T-helper 2 cell treated with Interferon-gamma antibody and Interleukin-4, amounts not matched to agents 5 μg/mL and 100 μg/mL, for 36 hours (primary cell): ENCODE results near the gene NGEF.

Source experiments
- DNase-seq: peaks from one replicate; pipeline ENCODE4 v3.0.0; 2021; ENCODE audit warnings: low spot score
- H3K27ac Mint-ChIP-seq: one replicate; pipeline ENCODE4 v1.8.0; 2021; ENCODE audit warnings: mild to moderate bottlenecking, mixed read lengths
- H3K27me3 Mint-ChIP-seq: one replicate; pipeline ENCODE4 v1.8.0; 2021; ENCODE audit warnings: low read depth, mixed read lengths
- H3K36me3 Mint-ChIP-seq: one replicate; pipeline ENCODE4 v1.8.0; 2021; ENCODE audit warnings: low read depth, mixed read lengths
- H3K4me1 Mint-ChIP-seq: one replicate; pipeline ENCODE4 v1.8.0; 2021; ENCODE audit warnings: low read depth, mixed read lengths
- H3K4me3 Mint-ChIP-seq: one replicate; pipeline ENCODE4 v1.8.0; 2022; ENCODE audit warnings: mild to moderate bottlenecking, moderate library complexity, mixed read lengths
- H3K9me3 Mint-ChIP-seq: one replicate; pipeline ENCODE4 v1.8.0; 2021; ENCODE audit warnings: mixed read lengths

NGEF gene

DNA sequence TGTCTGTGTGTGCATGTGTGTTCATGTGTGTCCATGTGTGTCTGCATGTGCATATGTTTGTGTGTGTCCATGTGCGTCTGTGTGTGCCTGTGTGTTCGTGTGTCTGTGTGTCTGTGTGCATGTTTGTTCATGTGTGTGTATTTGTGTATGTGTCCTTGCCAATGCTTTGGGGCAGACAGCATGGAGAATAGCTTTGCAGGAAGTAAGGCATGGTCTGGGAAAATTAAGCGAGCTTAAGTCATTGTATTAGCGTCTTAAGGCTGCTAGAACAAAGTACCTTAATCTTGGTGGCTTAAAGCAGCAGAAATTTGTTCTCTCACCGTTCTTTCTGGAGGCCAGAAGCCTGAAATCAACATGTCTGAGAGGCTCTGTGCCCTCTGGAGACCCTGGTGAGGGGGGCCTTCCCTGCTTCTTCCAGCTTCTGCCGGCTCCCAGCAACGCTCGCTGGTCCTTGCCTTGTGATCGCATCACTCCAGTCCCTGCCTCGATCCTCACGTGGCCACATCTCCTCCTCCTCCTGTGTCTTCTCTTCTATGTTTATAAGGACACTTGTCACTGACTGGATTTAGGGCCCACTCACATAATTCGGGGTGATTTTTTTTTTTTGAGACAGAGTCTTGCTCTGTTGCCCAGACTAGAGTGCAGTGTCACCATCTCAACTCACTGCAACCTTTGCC, 23.2 kb upstream of the NGEF start:
- no peaks in the 10 kb centered on the region for H3K27me3 Mint-ChIP-seq
- DNase-seq = no peak
- H3K9me3 Mint-ChIP-seq = no peaks in the 10 kb centered on the region
- H3K4me3 Mint-ChIP-seq = no peak overlapping the region
- H3K36me3 Mint-ChIP-seq = no peaks in the 10 kb centered on the region
- H3K27ac Mint-ChIP-seq = no peak overlapping the region
- H3K4me1 Mint-ChIP-seq = no peaks in the 10 kb centered on the region

DNA sequence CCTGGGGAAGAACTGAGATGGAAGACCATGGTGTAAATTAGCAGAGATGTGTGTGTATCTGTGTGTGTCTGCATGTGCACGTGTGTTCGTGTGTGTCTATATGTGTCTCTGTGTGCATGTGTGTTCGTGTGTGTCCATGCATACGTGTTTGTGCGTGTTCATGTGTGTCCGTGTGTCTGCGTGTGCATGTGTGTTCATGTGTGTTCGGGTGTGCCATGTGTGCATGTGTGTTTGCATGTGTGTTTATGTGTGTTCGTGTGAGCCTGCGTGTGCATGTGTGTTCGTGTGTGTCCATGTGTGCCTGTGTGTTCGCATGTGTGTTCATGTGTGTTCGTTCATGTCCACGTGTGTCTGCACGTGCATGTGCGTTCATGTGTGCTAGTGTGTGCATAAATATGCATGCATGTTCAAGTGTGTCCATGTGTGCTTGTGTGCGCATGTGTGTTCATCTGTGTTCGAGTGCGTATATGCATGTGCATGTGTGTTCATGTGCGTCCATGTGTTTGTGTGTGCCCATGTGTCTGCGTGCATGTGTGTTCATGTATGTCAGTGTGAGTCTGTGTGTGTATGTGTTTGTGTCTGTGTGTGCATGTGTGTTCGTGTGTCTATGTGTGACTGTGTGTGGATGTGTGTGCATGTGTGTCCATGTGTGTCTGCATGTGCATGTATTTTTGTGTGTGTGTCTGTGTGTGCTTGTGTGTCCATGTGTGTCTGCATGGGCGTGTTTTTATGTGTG, 22.5 kb upstream of the NGEF start:
- DNase-seq = no peak
- Mint-ChIP-seq H3K9me3 (no peaks in the 10 kb centered on the region), H3K27me3 (no peaks in the 10 kb centered on the region), H3K27ac (no peak overlapping the region), H3K4me3 (no peak overlapping the region), H3K4me1 (no peaks in the 10 kb centered on the region), H3K36me3 (no peaks in the 10 kb centered on the region)

DNA sequence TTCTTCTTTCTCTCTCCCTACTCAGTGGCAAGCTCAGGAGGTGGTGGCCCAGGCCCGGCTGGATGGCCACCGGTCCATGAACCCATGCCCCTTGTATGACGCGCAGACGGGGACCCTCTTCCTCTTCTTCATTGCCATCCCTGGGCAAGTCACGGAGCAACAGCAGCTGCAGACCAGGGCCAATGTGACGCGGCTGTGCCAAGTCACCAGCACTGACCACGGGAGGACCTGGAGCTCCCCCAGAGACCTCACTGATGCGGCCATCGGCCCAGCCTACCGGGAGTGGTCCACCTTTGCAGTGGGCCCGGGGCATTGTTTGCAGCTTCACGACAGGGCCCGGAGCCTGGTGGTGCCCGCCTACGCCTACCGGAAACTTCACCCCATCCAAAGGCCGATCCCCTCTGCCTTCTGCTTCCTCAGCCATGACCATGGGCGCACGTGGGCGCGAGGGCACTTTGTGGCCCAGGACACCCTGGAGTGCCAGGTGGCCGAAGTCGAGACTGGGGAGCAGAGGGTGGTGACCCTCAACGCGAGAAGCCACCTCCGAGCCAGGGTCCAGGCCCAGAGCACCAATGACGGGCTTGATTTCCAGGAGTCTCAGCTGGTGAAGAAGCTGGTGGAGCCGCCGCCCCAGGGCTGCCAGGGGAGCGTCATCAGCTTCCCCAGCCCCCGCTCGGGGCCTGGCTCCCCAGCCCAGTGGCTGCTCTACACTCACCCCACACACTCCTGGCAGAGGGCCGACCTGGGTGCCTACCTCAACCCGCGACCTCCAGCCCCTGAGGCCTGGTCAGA, 21.2 kb upstream of the NGEF start:
- Mint-ChIP-seq H3K27me3 (peaks cover 2% of the 10 kb centered on the region), H3K4me3 (no peak overlapping the region), H3K27ac (no peak overlapping the region), H3K36me3 (no peaks in the 10 kb centered on the region), H3K4me1 (no peaks in the 10 kb centered on the region), H3K9me3 (no peaks in the 10 kb centered on the region)
- no peak for DNase-seq

DNA sequence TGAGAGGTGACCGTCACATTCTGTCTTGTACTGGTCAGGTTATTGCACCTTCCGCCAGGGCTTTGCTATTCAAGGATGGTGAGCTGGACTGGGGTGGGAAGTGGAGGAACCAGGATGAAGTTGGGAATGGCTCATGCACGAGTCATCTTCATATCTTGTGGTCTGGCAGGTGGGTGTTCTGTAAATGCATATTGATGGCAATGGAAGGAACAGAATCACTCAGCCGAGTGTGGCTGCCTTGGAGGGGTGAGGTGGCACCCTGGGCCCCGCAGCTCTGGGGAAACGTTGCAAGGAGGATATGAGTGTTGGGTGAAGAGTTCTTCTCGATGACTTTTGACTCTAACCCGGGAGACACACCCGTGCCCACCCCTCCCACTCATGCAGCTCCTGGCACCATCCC, 20.6 kb upstream of the NGEF start:
- Mint-ChIP-seq H3K9me3 (no peaks in the 10 kb centered on the region), H3K4me3 (no peak overlapping the region), H3K27me3 (peaks cover 3% of the 10 kb centered on the region), H3K27ac (no peak overlapping the region), H3K4me1 (no peaks in the 10 kb centered on the region), H3K36me3 (no peaks in the 10 kb centered on the region)
- DNase-seq = no peak

DNA sequence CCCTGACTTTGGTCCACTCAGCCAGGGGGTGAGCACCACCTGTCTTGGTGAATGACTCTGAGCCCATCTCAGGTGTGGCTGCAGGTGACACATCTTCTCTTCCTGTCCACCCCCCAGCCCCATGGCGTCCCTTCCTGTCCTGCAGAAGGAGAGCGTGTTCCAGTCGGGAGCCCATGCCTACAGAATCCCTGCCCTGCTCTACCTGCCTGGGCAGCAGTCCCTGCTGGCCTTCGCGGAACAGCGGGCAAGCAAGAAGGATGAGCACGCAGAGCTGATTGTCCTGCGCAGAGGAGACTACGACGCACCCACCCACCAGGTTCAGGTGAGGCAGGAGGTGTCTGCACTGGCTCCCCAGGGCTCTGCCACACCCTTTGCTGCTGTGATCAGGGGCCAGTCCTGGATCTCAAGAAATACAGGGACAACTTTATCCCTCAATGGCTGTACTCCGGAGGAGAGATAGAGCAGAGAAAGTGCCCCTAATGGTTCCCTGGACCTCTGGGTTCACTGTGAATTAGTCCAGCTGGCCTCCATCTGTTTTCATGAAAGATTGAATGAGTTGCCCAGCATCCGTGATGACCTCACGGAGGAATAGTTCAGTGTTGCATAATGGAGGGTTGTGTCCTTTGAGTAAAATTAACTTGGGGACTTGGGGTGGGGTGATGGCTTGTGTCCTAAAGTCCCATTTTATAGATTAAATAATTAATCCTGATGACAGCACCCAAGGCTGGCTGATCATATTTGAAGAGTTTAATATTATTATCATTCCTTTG, 19.7 kb upstream of the NGEF start, which contains the start of gene NEU2:
NEU2 (plus strand) TSS at position 122 of the 770 bp plus-strand sequence; CDS start at position 122, 0 bp downstream.
- Mint-ChIP-seq H3K27ac (no peak within 1 kb of the TSS), H3K36me3 (no peaks in the 10 kb centered on the region)

DNA sequence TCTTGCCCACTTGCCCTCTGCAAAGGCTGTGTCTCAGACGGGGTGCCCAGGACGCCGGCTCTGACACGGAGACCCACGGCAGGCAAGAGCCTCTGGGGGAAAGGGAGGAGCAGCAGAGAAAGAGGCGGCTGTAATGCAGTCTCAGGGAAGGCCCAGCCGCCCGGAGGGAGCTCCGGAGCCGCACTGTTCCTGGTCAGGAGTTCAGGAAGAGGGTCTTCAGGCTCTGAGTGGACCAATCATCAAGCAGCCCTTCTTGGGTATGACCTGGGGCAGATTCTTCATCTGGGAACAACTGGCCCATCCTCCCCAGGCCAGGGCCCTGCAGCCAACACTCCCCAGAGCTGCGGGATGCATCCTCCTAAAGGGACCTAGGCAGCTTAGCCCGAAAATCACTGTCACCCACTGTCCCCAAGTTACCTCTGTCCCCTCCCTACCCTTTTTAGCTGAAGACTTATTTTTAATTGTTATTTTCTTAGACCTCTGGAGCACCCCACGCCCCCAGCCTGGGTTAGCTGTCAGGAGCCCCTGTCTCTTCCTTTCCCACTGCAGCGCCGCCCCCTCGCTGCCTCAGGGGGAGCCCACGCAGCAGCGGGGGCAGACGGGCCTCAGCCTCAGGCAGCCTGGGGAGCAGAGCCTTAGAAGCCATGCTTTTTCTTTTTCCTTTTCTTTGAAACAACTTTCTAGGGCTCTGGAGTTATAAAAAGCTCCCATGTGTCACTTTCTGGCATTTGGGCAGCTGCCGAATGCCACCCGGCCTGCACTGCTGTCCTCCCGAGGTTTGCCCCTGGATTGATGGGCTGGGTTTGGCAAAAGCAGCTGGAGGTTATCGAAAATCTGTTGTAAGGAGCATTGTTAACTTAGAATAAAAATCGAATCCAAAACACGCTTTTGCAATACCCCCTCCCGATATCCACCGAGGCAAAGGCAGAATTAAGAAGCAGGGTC, 18.8 kb upstream of the NGEF start:
- Mint-ChIP-seq H3K27me3 (peaks cover 6% of the 10 kb centered on the region), H3K4me1 (no peaks in the 10 kb centered on the region), H3K27ac (no peak overlapping the region), H3K9me3 (no peaks in the 10 kb centered on the region), H3K36me3 (no peaks in the 10 kb centered on the region), H3K4me3 (no peak overlapping the region)
- DNase-seq = no peak

More for the DNA sequence above, 19.7 kb upstream of the NGEF start, which contains the start of gene NEU2:
- H3K27me3 Mint-ChIP-seq = peaks cover 6% of the 10 kb centered on the region
- H3K4me1 Mint-ChIP-seq = no peaks in the 10 kb centered on the region
- no peak for DNase-seq
- H3K9me3 Mint-ChIP-seq = no peaks in the 10 kb centered on the region
- H3K4me3 Mint-ChIP-seq = no peak within 1 kb of the TSS

DNA sequence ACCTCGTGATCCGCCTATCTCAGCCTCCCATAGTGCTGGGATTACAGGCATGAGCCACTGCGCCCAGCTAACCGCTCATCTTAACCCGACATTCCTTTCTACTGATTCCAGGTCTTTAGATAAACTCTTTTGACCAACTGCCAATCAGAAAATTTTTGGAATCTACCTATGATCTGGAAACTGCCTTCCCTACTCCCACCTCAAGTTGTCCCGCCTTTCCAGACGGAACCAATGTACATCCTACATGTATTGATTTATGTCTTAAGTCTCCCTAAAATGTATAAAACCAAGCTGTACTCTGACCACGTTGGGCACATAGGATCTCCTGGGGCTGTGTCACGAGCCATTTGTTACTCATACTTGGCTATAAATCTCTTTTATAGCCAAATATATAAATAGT, 16.3 kb upstream of the NGEF start:
- DNase-seq = no peak
- H3K27ac Mint-ChIP-seq = no peak overlapping the region
- H3K27me3 Mint-ChIP-seq = peaks cover 9% of the 10 kb centered on the region
- H3K4me3 Mint-ChIP-seq = no peak overlapping the region
- H3K4me1 Mint-ChIP-seq = no peaks in the 10 kb centered on the region
- H3K36me3 Mint-ChIP-seq = no peaks in the 10 kb centered on the region
- no peaks in the 10 kb centered on the region for H3K9me3 Mint-ChIP-seq

DNA sequence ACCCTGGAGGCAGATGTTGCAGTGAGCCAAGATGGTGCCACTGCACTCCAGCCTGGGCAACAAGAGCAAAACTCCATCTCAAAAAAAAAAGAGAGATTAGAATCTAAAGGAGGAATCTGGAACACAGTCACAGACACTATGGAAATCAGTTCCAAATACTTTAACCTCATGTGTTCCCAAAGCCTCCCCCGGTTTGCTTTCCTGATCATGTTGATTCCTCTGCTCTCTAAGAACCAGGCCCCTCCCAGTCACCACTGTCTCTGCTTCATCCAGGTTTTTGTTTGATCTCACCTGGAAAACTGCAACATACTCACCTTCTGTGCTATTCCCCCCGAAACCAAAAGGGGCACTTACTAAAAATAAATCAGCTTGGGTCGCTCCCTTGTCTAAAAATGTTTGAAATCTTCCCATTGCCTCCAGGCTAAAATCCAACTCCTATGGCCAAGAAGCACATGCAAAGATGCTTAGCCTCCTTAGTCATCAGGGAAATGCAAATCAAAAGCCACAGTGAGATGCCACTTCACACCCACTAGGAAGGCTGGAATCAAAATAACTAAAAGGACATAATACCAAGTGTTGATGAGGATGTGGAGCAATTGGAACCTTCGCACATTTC, 13.2 kb upstream of the NGEF start:
- no peak overlapping the region for H3K27ac Mint-ChIP-seq

DNA sequence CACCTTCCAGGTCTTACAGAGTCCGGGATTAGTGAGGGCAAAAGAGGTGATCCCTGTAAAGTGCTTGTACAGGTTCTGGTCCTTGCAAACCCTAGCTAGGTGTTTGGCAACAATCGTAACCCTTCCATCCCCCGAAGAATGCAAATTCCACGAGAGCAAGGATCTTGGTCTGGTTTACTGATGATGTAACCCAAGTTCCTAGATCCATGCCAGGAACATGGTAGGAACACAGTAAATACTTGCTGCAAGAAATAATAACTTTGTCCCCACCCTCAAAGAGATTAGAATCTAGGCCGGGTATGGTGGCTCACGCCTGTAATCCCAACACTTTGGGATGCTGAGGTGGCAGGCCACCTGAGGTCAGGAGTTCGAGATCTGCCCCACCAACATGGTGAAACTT, 12.7 kb upstream of the NGEF start:
- no peak for DNase-seq
- H3K27ac Mint-ChIP-seq = no peak overlapping the region
- no peaks in the 10 kb centered on the region for H3K4me1 Mint-ChIP-seq
- H3K36me3 Mint-ChIP-seq = no peaks in the 10 kb centered on the region
- H3K4me3 Mint-ChIP-seq = no peak overlapping the region
- peaks cover 9% of the 10 kb centered on the region for H3K27me3 Mint-ChIP-seq
- no peaks in the 10 kb centered on the region for H3K9me3 Mint-ChIP-seq

More for the DNA sequence above, 13.2 kb upstream of the NGEF start:
- no peaks in the 10 kb centered on the region for H3K9me3 Mint-ChIP-seq
- peaks cover 9% of the 10 kb centered on the region for H3K27me3 Mint-ChIP-seq
- no peak for DNase-seq
- no peaks in the 10 kb centered on the region for H3K4me1 Mint-ChIP-seq
- H3K36me3 Mint-ChIP-seq = no peaks in the 10 kb centered on the region
- no peak overlapping the region for H3K4me3 Mint-ChIP-seq

DNA sequence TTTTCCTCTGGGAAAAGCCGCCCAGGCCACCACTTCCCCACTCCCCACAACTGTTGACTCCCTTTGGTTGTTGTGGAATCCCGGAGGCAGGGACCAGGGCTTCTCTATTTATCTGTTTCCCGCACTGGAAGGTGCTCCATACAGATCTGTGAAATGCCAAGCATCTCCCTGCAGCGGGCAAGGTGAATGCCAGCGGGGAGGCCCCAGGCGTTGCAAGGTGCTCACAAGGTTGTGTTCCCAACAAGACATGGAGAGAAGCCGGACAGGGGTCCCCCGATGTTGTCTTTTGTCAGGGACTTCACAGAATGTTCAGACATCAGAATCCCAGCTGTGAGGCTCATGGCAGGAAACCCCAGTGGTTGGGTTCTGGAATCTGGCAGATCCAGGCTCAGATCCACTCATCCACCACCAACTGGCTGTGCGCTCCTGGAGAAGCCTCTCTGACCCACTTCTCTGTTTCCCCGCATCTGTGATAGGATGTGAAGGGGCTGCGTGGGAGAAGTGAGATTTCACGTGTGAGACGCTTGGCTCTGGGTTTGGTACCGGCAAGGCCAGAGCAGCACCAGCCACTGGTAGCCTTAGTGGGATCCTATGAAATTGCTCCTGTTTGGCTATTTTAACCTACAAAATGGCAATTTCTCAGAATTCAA, 10.8 kb upstream of the NGEF start:
- Mint-ChIP-seq H3K36me3 (no peaks in the 10 kb centered on the region), H3K4me1 (no peaks in the 10 kb centered on the region), H3K27ac (no peak overlapping the region), H3K4me3 (no peak overlapping the region), H3K27me3 (peaks cover 6% of the 10 kb centered on the region), H3K9me3 (no peaks in the 10 kb centered on the region)
- no peak for DNase-seq

DNA sequence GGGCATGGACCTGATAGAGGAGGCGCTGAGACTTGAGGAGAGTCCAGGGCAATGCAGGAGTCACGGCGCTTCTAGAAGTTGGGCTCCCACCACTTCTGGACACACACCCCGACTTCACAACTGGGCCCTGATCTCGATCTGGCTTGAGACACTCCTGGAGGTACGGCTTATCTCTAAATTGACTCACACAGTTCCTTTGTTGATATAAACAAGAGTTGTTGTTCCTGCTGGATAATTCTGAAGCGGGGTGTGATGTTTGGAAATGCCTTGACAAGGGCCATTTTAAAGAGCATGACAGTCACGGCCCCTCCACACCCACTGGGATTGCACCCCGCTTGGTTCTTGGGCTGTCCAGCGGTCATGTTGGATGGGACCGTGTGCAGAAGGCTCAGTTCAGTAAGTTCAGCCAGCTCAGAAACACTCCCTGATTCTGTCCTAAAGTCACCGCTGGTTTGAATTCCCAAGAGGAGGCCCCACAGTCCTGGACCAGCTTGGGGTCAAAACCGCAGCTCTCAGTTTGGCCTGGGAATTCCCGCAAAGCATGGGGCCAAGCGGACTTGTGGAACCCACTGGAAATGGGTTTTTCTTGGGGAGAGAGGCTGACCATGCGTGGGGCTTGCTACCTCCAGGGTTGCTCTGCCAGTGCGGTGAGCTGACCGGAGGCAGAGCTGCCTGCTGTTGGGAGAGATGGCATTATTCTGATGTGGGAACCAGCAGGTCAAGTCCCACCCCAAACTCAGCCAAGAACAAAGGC, 10.1 kb upstream of the NGEF start:
- Mint-ChIP-seq H3K27ac (no peak overlapping the region), H3K27me3 (peaks cover 6% of the 10 kb centered on the region), H3K9me3 (no peaks in the 10 kb centered on the region), H3K4me3 (no peak overlapping the region), H3K36me3 (no peaks in the 10 kb centered on the region), H3K4me1 (no peaks in the 10 kb centered on the region)
- no peak for DNase-seq

DNA sequence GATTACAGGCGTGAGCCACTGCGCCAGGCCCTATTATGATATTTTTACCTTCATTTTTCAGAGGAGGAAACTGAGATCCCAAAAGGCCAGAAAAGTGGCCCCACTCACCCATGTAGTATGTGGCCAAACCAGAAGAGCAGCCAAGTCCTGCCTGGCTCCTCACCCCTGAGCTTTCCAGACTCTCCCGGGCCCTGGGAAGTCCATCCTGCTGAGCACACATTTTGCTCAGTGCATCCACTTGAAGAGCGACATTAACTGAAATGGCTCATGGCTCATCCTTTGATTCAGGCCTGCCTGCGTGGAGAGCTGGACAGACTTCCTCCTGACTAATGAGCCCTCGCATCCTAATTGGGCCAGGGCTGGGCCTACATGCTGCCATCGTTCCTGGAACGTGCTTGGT, 9.5 kb upstream of the NGEF start:
- DNase-seq = no peak
- H3K9me3 Mint-ChIP-seq = no peaks in the 10 kb centered on the region
- no peak overlapping the region for H3K4me3 Mint-ChIP-seq
- H3K27ac Mint-ChIP-seq = no peak overlapping the region
- peaks cover 3% of the 10 kb centered on the region for H3K27me3 Mint-ChIP-seq
- no peaks in the 10 kb centered on the region for H3K4me1 Mint-ChIP-seq
- H3K36me3 Mint-ChIP-seq = no peaks in the 10 kb centered on the region
